HepG2 (cell line): ENCODE data around the gene FGFR3. TPM values are rescaled to one million over a fixed set of nuclear protein-coding genes. Genes with fewer than 3 reads are reported as not detected.
A peak's percentile ranks its signal among the peaks of the same experiment; 100 is the strongest.

ENCODE experiments used
- ARNTL ChIP-seq: sonication (generic); formaldehyde crosslinking; IDR thresholded peaks from 2 replicates; pipeline ENCODE4 v1.4.0; 2020; ENCODE audit warnings: mild to moderate bottlenecking, missing genetic modification reagents
- ATF1 ChIP-seq: IDR thresholded peaks from 2 replicates; pipeline ENCODE4 v1.6.1; 2016; ENCODE audit warnings: mild to moderate bottlenecking, control low read depth
- FOSL1 ChIP-seq: sonication (generic); formaldehyde crosslinking; IDR thresholded peaks from 2 replicates; pipeline ENCODE4 v1.9.0; 2021; ENCODE audit warnings: missing genetic modification reagents, borderline replicate concordance
- FOXA3 ChIP-seq: IDR thresholded peaks from 2 replicates; pipeline ENCODE4 v1.6.1; 2016; ENCODE audit warnings: missing genetic modification reagents, missing compliant biosample characterization
- FOXC1 ChIP-seq: sonication (generic); formaldehyde crosslinking; IDR thresholded peaks from 2 replicates; pipeline ENCODE4 v1.8.0; 2022; ENCODE audit warnings: mild to moderate bottlenecking, missing genetic modification reagents, borderline replicate concordance
- GATA4 ChIP-seq: sonication (generic); IDR thresholded peaks from 2 replicates; pipeline ENCODE4 v1.6.1; 2016; ENCODE audit warnings: antibody characterized with exemption, low read depth, borderline replicate concordance
- KDM6A ChIP-seq: IDR thresholded peaks from 2 replicates; pipeline ENCODE4 v1.6.1; 2016; ENCODE audit warnings: low read depth
- MIXL1 ChIP-seq: IDR thresholded peaks from 2 replicates; pipeline ENCODE4 v1.6.1; 2016
- RBM22 ChIP-seq: fragments of 200-400 bp; formaldehyde crosslinking; optimal IDR thresholded peaks from 2 replicates; pipeline ENCODE3; 2017; ENCODE audit warnings: mild to moderate bottlenecking, low read length, moderate library complexity
- SNRNP70 ChIP-seq: fragments of 200-400 bp; formaldehyde crosslinking; IDR thresholded peaks from 2 replicates; pipeline ENCODE4 v1.6.1; 2017; ENCODE audit warnings: mild to moderate bottlenecking, low read depth, low read length, moderate library complexity
- SOX6 ChIP-seq, 2 experiments: fragments of 450-650 bp in 1 of 2; sonication (generic) in 1 of 2; formaldehyde crosslinking in 1 of 2; IDR thresholded peaks; 2 replicates each; pipeline versions ENCODE4 v1.4.0 to v1.6.1; 2017 to 2020; ENCODE audit warnings: antibody characterized with exemption in 1 of 2, mild to moderate bottlenecking in 1 of 2, missing genetic modification reagents in 1 of 2
- ZBTB42 ChIP-seq: sonication (generic); formaldehyde crosslinking; IDR thresholded peaks from 2 replicates; pipeline ENCODE4 v1.5.0; 2020; ENCODE audit warnings: mild to moderate bottlenecking, missing genetic modification reagents
- ZBTB7A ChIP-seq: sonication (generic); formaldehyde crosslinking; IDR thresholded peaks from 2 replicates; pipeline ENCODE4 v1.8.0; 2022; ENCODE audit warnings: mild to moderate bottlenecking, missing genetic modification reagents
- ZNF12 ChIP-seq: sonication (generic); formaldehyde crosslinking; IDR thresholded peaks from 2 replicates; pipeline ENCODE4 v1.5.0; 2020; ENCODE audit warnings: missing genetic modification reagents
- ZNF317 ChIP-seq: sonication (generic); formaldehyde crosslinking; IDR thresholded peaks from 2 replicates; pipeline ENCODE4 v1.5.0; 2020; ENCODE audit warnings: mild to moderate bottlenecking, missing genetic modification reagents
- polyA plus RNA-seq, 8 experiments: library from polyadenylated mRNA; depleted of rRNA in 3 of 8; stranded (reverse) in 7 of 8; unstranded in 1 of 8; fragments of >200 nt; fragmentation: Illumina TruSeq in 4 of 8; extraction: Trizol in 4 of 8; gene quantifications; 2 replicates each; pipeline versions ENCODE4 v1.2.1 to v1.2.3, GENCODE V29; 2011 to 2016; ENCODE audit warnings: low read depth in 4 of 8, missing spikeins in 1 of 8, mixed read lengths in 1 of 8; ENCODE audit not compliant: insufficient read depth in 1 of 8
- total RNA-seq, 5 experiments: library from RNA; depleted of rRNA; stranded (reverse); fragments of >200 nt; fragmentation: Illumina TruSeq; extraction: Trizol; gene quantifications; 2 replicates each; pipeline ENCODE4 v1.2.3, GENCODE V29; 2016; ENCODE audit warnings: low read depth in 1 of 5
- TF ChIP-seq, protein P1 (sequence below): sonication (generic); formaldehyde crosslinking; IDR thresholded peaks from 2 replicates; pipeline ENCODE4 v1.4.0; 2020; ENCODE audit warnings: missing genetic modification reagents, borderline replicate concordance
- TF ChIP-seq, protein P2 (sequence below): sonication (generic); formaldehyde crosslinking; IDR thresholded peaks from 2 replicates; pipeline ENCODE4 v1.4.0; 2020; ENCODE audit warnings: mild to moderate bottlenecking, low read depth, missing genetic modification reagents
- TF ChIP-seq, protein P3 (sequence below): sonication (generic); formaldehyde crosslinking; IDR thresholded peaks from 2 replicates; pipeline ENCODE4 v1.4.0; 2020; ENCODE audit warnings: mild to moderate bottlenecking, missing genetic modification reagents
- TF ChIP-seq, protein P4 (sequence below): sonication (generic); formaldehyde crosslinking; IDR thresholded peaks from 2 replicates; pipeline ENCODE4 v1.8.0; 2022; ENCODE audit warnings: missing genetic modification reagents, mild to moderate bottlenecking, borderline replicate concordance
- TF ChIP-seq, protein P5 (sequence below): sonication (generic); formaldehyde crosslinking; IDR thresholded peaks from 2 replicates; pipeline ENCODE4 v1.4.0; 2020; ENCODE audit warnings: missing genetic modification reagents, mild to moderate bottlenecking, borderline replicate concordance
- TF ChIP-seq, protein P6 (sequence below): sonication (generic); formaldehyde crosslinking; IDR thresholded peaks from 2 replicates; pipeline ENCODE4 v1.5.1; 2020; ENCODE audit warnings: mild to moderate bottlenecking, missing genetic modification reagents

The FGFR3 gene
- total and polyA plus RNA-seq, 2 of the 13 experiments (the other 11 are each of a cell fraction or from before 2014, with no cell fraction given): 103 to 109 TPM

DNA sequence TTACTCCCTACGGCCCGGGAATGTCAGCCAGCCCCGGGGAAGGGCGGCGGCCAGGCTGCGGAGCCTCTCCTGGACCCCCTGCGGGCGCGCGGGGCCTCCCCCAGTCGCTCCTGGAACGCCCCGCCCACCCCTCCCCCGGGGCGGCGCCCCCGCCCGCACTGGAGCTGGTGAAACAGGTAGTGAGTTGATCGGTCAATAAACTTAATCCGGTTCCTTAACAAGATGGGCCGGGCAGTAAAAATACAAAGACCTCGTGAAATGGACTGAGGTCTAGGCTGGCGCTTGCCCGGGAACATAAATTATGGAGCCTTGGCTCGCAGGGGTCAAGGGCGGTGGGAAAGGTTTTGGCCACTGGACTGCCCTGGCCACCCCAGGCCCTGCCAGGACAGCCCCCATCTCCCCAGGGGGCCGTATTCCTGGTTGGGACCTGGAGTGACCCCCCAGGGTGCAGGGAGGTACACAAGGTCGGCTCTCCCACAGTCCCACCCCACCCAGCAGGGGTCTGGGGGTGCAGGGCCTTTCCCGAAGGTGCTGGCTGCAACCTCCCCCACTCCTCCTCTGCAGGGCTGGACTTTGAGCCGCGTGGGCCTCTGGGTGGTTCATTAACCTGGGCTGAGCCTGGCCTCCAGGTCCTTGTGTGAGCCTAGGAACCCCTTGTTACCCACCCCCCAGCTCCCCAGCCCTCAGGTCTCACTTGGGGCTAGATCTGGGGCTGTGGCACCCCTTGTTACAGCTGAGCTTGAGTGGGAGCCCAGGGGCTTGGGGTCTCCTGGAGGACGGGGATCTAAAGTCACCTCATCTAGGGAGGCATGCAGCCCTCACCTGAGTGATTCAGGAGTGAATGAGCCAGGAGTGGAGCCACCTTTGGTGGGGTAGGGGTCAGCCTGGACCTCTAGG is 2.5 kb downstream of the FGFR3 start (continued):
- TF ChIP-seq, protein P1, sequence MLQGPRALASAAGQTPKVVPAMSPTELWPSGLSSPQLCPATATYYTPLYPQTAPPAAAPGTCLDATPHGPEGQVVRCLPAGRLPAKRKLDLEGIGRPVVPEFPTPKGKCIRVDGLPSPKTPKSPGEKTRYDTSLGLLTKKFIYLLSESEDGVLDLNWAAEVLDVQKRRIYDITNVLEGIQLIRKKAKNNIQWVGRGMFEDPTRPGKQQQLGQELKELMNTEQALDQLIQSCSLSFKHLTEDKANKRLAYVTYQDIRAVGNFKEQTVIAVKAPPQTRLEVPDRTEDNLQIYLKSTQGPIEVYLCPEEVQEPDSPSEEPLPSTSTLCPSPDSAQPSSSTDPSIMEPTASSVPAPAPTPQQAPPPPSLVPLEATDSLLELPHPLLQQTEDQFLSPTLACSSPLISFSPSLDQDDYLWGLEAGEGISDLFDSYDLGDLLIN (CRISPR knock-in tag): 0 out of 2 replicates have a peak, but pooled peaks have one; percentile 86
- TF ChIP-seq, protein P2, sequence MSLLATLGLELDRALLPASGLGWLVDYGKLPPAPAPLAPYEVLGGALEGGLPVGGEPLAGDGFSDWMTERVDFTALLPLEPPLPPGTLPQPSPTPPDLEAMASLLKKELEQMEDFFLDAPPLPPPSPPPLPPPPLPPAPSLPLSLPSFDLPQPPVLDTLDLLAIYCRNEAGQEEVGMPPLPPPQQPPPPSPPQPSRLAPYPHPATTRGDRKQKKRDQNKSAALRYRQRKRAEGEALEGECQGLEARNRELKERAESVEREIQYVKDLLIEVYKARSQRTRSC (CRISPR knock-in tag): no peak
- peak; percentile 98 for TF ChIP-seq ZBTB7A (CRISPR knock-in tag)
- TF ChIP-seq ARNTL (CRISPR knock-in tag): peak; percentile 58; the same call in 1 of the 2 replicates
- TF ChIP-seq KDM6A (CRISPR knock-in tag): peak; percentile 99
- TF ChIP-seq ZNF317 (CRISPR knock-in tag): peak; percentile 57; the same call in 1 of the 2 replicates
- TF ChIP-seq SNRNP70: no peak
- TF ChIP-seq RBM22: peak; percentile 95
- TF ChIP-seq, protein P3, sequence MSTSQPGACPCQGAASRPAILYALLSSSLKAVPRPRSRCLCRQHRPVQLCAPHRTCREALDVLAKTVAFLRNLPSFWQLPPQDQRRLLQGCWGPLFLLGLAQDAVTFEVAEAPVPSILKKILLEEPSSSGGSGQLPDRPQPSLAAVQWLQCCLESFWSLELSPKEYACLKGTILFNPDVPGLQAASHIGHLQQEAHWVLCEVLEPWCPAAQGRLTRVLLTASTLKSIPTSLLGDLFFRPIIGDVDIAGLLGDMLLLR (CRISPR knock-in tag): peak; percentile 86
- peak; percentile 41; the same call in 1 of the 2 replicates for TF ChIP-seq FOSL1 (CRISPR knock-in tag)
- TF ChIP-seq, protein P4, sequence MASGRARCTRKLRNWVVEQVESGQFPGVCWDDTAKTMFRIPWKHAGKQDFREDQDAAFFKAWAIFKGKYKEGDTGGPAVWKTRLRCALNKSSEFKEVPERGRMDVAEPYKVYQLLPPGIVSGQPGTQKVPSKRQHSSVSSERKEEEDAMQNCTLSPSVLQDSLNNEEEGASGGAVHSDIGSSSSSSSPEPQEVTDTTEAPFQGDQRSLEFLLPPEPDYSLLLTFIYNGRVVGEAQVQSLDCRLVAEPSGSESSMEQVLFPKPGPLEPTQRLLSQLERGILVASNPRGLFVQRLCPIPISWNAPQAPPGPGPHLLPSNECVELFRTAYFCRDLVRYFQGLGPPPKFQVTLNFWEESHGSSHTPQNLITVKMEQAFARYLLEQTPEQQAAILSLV (CRISPR knock-in tag): no peak
- no peak for TF ChIP-seq SOX6 (IDR thresholded peaks at IDR 0.05)
- peak; percentile 80 for TF ChIP-seq SOX6 (CRISPR knock-in tag; IDR thresholded peaks at IDR 0.05)
- TF ChIP-seq, protein P5, sequence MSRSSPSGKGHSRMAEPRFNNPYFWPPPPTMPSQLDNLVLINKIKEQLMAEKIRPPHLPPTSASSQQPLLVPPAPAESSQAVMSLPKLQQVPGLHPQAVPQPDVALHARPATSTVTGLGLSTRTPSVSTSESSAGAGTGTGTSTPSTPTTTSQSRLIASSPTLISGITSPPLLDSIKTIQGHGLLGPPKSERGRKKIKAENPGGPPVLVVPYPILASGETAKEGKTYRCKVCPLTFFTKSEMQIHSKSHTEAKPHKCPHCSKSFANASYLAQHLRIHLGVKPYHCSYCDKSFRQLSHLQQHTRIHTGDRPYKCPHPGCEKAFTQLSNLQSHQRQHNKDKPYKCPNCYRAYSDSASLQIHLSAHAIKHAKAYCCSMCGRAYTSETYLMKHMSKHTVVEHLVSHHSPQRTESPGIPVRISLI (CRISPR knock-in tag): 0 out of 2 replicates have a peak, but pooled peaks have one; percentile 13
- TF ChIP-seq, protein P6, sequence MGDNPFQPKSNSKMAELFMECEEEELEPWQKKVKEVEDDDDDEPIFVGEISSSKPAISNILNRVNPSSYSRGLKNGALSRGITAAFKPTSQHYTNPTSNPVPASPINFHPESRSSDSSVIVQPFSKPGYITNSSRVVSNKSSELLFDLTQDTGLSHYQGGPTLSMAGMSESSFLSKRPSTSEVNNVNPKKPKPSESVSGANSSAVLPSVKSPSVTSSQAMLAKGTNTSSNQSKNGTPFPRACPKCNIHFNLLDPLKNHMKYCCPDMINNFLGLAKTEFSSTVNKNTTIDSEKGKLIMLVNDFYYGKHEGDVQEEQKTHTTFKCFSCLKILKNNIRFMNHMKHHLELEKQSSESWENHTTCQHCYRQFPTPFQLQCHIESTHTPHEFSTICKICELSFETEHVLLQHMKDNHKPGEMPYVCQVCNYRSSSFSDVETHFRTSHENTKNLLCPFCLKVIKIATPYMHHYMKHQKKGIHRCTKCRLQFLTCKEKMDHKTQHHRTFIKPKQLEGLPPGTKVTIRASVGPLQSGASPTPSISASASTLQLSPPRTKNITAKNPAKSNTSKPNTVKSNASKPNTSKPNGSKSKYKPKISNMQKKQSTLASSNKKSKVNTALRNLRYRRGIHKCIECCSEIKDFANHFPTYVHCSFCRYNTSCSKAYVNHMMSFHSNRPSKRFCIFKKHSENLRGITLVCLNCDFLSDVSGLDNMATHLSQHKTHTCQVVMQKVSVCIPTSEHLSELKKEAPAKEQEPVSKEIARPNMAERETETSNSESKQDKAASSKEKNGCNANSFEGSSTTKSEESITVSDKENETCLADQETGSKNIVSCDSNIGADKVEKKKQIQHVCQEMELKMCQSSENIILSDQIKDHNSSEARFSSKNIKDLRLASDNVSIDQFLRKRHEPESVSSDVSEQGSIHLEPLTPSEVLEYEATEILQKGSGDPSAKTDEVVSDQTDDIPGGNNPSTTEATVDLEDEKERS (CRISPR knock-in tag): no peak
- 0 out of 2 replicates have a peak, but pooled peaks have one; percentile 43 for TF ChIP-seq ZBTB42 (CRISPR knock-in tag)
- TF ChIP-seq FOXA3 (CRISPR knock-in tag): peak; percentile 49
- no peak for TF ChIP-seq ATF1 (CRISPR knock-in tag)
- peak; percentile 24; the same call in 1 of the 2 replicates for TF ChIP-seq FOXC1 (CRISPR knock-in tag)
- peak; percentile 71; the same call in 1 of the 2 replicates for TF ChIP-seq GATA4
- peak; percentile 89 for TF ChIP-seq MIXL1 (CRISPR knock-in tag)
- TF ChIP-seq ZNF12: no peak
